ENCODE results near the gene L3MBTL4.

DNA sequence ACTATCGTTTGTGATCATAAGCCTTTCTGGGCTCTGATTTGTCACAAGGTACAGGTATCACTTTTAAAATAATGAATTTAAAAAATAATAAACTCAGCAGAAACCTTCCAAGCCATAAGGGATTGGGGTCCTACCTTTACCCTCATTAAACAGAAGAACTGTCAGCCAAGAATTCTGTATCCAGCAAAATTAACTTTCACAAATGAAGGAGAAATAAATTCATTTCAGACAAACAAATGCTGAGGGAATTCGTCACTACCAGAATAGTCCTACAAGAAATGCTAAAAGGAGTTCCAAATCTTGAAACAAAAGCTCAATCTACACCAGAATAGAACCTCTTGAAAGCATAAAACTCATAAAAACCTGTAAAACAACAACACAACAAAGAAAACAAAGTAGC lies 25.7 kb downstream of the L3MBTL4 start:
- TF ChIP-seq, protein P1, sequence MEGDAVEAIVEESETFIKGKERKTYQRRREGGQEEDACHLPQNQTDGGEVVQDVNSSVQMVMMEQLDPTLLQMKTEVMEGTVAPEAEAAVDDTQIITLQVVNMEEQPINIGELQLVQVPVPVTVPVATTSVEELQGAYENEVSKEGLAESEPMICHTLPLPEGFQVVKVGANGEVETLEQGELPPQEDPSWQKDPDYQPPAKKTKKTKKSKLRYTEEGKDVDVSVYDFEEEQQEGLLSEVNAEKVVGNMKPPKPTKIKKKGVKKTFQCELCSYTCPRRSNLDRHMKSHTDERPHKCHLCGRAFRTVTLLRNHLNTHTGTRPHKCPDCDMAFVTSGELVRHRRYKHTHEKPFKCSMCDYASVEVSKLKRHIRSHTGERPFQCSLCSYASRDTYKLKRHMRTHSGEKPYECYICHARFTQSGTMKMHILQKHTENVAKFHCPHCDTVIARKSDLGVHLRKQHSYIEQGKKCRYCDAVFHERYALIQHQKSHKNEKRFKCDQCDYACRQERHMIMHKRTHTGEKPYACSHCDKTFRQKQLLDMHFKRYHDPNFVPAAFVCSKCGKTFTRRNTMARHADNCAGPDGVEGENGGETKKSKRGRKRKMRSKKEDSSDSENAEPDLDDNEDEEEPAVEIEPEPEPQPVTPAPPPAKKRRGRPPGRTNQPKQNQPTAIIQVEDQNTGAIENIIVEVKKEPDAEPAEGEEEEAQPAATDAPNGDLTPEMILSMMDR (IDR thresholded peaks at IDR 0.05; ENCODE audit: poor library complexity): no peak
- TF ChIP-seq EZH2 (IDR thresholded peaks at IDR 0.05; ENCODE audit: borderline replicate concordance): no peak

Measured in hepatocyte (in vitro differentiated cells).